Activated CD4-positive, alpha-beta T cell treated with anti-CD3 and anti-CD28 coated beads, Interleukin-10, Interleukin-2, amounts not matched to agents 100 ng/mL and 50 ng/mL, durations not matched to agents 16 hours and 8 hours (primary cell): ENCODE data around the gene CDH15.
"Not testable (repeated sequence)": the region's sequence is repeated elsewhere in the genome, so short reads cannot be mapped to it uniquely, and the experiment has no call there.

ENCODE experiments used
- DNase-seq: peaks from one replicate; pipeline ENCODE4 v3.0.0-alpha.2; 2020

The CDH15 gene

GRCh38 chr16:89243664-89244063, 72.1 kb downstream of the CDH15 start:
- no peak for DNase-seq

DNA sequence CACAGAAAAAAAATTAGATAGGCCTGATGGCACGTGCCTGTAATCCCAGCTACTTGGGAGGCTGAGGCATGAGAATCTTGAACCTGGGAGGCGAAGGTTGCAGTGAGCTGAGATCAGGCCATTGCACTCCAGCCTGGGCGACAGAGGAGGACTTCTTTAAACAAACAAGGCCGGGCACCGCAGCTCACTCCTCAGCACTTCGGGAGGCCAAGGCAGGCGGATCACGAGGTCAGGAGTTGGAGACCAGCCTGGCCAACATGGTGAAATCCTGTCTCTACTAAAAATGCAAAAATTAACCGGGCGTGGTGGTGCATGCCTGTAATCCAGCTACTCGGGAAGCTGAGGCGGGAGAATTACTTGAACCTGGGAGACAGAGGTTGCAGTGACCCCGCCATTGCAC, 72.7 kb downstream of the CDH15 start:
- DNase-seq: not testable (repeated sequence)

- no peak for DNase-seq
These were observed 73.2 kb downstream of the CDH15 start for GRCh38 chr16:89244754-89245153.
